Measurements from ENCODE around the gene TUBA1C. TPM values are rescaled to one million over a fixed set of nuclear protein-coding genes. Genes with fewer than 3 reads are reported as not detected.
"Not testable (repeated sequence)": the region's sequence is repeated elsewhere in the genome, so short reads cannot be mapped to it uniquely, and the experiment has no call there.

The TUBA1C gene
- polyA plus RNA-seq, 1 donor from 2014 or later: 41.4 TPM

- H3K27me3 Mint-ChIP-seq: peaks cover 21% of the 10 kb centered on the region
- no peak overlapping the region for H3K4me3 Mint-ChIP-seq
- H3K36me3 Mint-ChIP-seq: peaks cover 2% of the 10 kb centered on the region
- H3K4me1 Mint-ChIP-seq: peaks cover 0 to 5% (median 0%) of the 10 kb centered on the region in 3 donors
- no peaks in the 10 kb centered on the region for H3K9me3 Mint-ChIP-seq
- no peak overlapping the region for H3K27ac Mint-ChIP-seq
These were observed 39.3 kb downstream of the TUBA1C start for GRCh38 chr12:49304161-49304560.

GRCh38 chr12:49305762-49306510 is 41.1 kb downstream of the TUBA1C start:
- Mint-ChIP-seq H3K4me1 (peaks cover 0 to 5% (median 0%) of the 10 kb centered on the region in 3 donors), H3K27ac (no peak overlapping the region), H3K27me3 (peaks cover 21% of the 10 kb centered on the region), H3K9me3 (no peaks in the 10 kb centered on the region), H3K4me3 (no peak overlapping the region), H3K36me3 (peaks cover 2% of the 10 kb centered on the region)

GRCh38 chr12:49309386-49309785 is 44.5 kb downstream of the TUBA1C start:
- Mint-ChIP-seq H3K4me3 (no peak overlapping the region), H3K27ac (no peak overlapping the region)

GRCh38 chr12:49310451-49311000 is 45.6 kb downstream of the TUBA1C start:
- not testable (repeated sequence) for H3K9me3 Mint-ChIP-seq, H3K36me3 Mint-ChIP-seq, H3K27ac Mint-ChIP-seq, H3K4me1 Mint-ChIP-seq, H3K4me3 Mint-ChIP-seq
- H3K27me3 Mint-ChIP-seq: peaks cover 19% of the 10 kb centered on the region

More at GRCh38 chr12:49309386-49309785, 44.5 kb downstream of the TUBA1C start:
- peaks cover 2% of the 10 kb centered on the region for H3K36me3 Mint-ChIP-seq
- no peaks in the 10 kb centered on the region for H3K9me3 Mint-ChIP-seq
- H3K27me3 Mint-ChIP-seq: peaks cover 21% of the 10 kb centered on the region
- no peaks in the 10 kb centered on the region for H3K4me1 Mint-ChIP-seq

GRCh38 chr12:49314811-49315210 is 49.9 kb downstream of the TUBA1C start:
- Mint-ChIP-seq H3K4me1 (no peaks in the 10 kb centered on the region), H3K9me3 (no peaks in the 10 kb centered on the region), H3K36me3 (no peaks in the 10 kb centered on the region), H3K27ac (no peak overlapping the region), H3K27me3 (peaks cover 4% of the 10 kb centered on the region), H3K4me3 (no peak overlapping the region)

GRCh38 chr12:49317118-49317517 is 52.2 kb downstream of the TUBA1C start:
- H3K36me3 Mint-ChIP-seq, H3K27me3 Mint-ChIP-seq, H3K4me3 Mint-ChIP-seq, H3K4me1 Mint-ChIP-seq, H3K27ac Mint-ChIP-seq, H3K9me3 Mint-ChIP-seq: not testable (repeated sequence)

GRCh38 chr12:49320411-49321103 is 55.7 kb downstream of the TUBA1C start:
- peaks cover 7 to 14% (median 12%) of the 10 kb centered on the region in 3 donors for H3K4me1 Mint-ChIP-seq
- H3K36me3 Mint-ChIP-seq, H3K9me3 Mint-ChIP-seq, H3K27ac Mint-ChIP-seq, H3K27me3 Mint-ChIP-seq: not testable (repeated sequence)
- H3K4me3 Mint-ChIP-seq: peak overlapping the region; percentile 5 to 58 (median 24)

- H3K4me3 Mint-ChIP-seq: peak overlapping the region; percentile 88 to 100 (median 93)
These were observed 57.5 kb downstream of the TUBA1C start for GRCh38 chr12:49322367-49322707.

GRCh38 chr12:49322708-49323523 is 58.0 kb downstream of the TUBA1C start, which contains the start of gene TROAP:
Gene TROAP, plus strand, starts transcription at chr12:49323255. Its CDS starts 354 bp downstream, at chr12:49323609.
- Mint-ChIP-seq H3K27me3 (no peaks in the 10 kb centered on the region), H3K9me3 (no peaks in the 10 kb centered on the region), H3K27ac (peak within 1 kb of the TSS; percentile 41 to 94 (median 79)), H3K36me3 (peaks cover 2% of the 10 kb centered on the region), H3K4me3 (peak within 1 kb of the TSS; percentile 88 to 100 (median 93)), H3K4me1 (peaks cover 7 to 14% (median 12%) of the 10 kb centered on the region in 3 donors)

More at GRCh38 chr12:49322367-49322707, 57.5 kb downstream of the TUBA1C start:
- Mint-ChIP-seq H3K27ac (peak overlapping the region in 2 of 3 donors; percentile 79 to 94), H3K27me3 (no peaks in the 10 kb centered on the region), H3K36me3 (no peaks in the 10 kb centered on the region), H3K4me1 (peaks cover 7 to 14% (median 12%) of the 10 kb centered on the region in 3 donors), H3K9me3 (no peaks in the 10 kb centered on the region)

GRCh38 chr12:49323524-49324097 is 58.7 kb downstream of the TUBA1C start:
- Mint-ChIP-seq H3K9me3 (no peaks in the 10 kb centered on the region), H3K27me3 (no peaks in the 10 kb centered on the region), H3K36me3 (peaks cover 2% of the 10 kb centered on the region), H3K4me1 (peaks cover 7 to 14% (median 12%) of the 10 kb centered on the region in 3 donors), H3K27ac (peak overlapping the region in 1 of 3 donors; percentile 78), H3K4me3 (peak overlapping the region; percentile 88 to 100 (median 93))

Other genes with a start within 250 kb of the TUBA1C start
- gene PRKAG1, start 246.3 kb upstream of the TUBA1C start, polyA plus RNA-seq: 45.6 TPM
- 19.7 TPM for gene KMT2D, start 204.3 kb upstream of the TUBA1C start, polyA plus RNA-seq
- 3.2 TPM for gene RHEBL1, start 195.1 kb upstream of the TUBA1C start, polyA plus RNA-seq
- not detected for gene DHH, start 170.3 kb upstream of the TUBA1C start, polyA plus RNA-seq
- 37.3 TPM for gene LMBR1L, start 154.2 kb upstream of the TUBA1C start, polyA plus RNA-seq
- gene TUBA1B, start 133.7 kb upstream of the TUBA1C start, polyA plus RNA-seq: 396 TPM
- 286 TPM for gene TUBA1A, start 76.0 kb upstream of the TUBA1C start, polyA plus RNA-seq
- not detected for gene PRPH, start 30.1 kb downstream of the TUBA1C start, polyA plus RNA-seq
- not detected for gene TROAP, start 58.2 kb downstream of the TUBA1C start, polyA plus RNA-seq
- not detected for gene C1QL4, start 72.1 kb downstream of the TUBA1C start, polyA plus RNA-seq
- not detected for gene DNAJC22, start 81.8 kb downstream of the TUBA1C start, polyA plus RNA-seq
- 19.3 TPM for gene SPATS2, start 102.4 kb downstream of the TUBA1C start, polyA plus RNA-seq